Pancreas (tissue), 10 donors: ENCODE results near the gene VRTN. TPM values are rescaled to one million over a fixed set of nuclear protein-coding genes. Genes with fewer than 3 reads are reported as not detected.

Experiments used
- ATAC-seq, 4 donors: fragments of 200-7000 bp; cut with Tn5 transposase; one replicate each; pipeline versions ENCODE4 v1.8.0 to v1.9.1; 2020; ENCODE audit warnings: mild to moderate bottlenecking in 4 of 4, moderate library complexity in 4 of 4
- DNase-seq, 6 donors: peaks; one replicate each; pipeline ENCODE4 v3.0.0-alpha.2; 2020
- FAIRE-seq: peaks from 2 replicates; lab custom pipeline; 2012; peaks lifted over from hg19 to GRCh38; lab: Jason Lieb, UNC
- H3K27ac ChIP-seq, 4 donors: fragments of 200-600 bp; sonication (generic); 1 replicate in 3 of 4; 2 replicates in 1 of 4; pipeline versions ENCODE4 v1.5.0 to v1.8.0; 2020
- H3K27me3 ChIP-seq, 4 donors: fragments of 200-600 bp; one replicate each; pipeline ENCODE4 v1.8.0; 2021
- H3K36me3 ChIP-seq, 3 donors: fragments of 200-600 bp; sonication (generic) in 1 of 3; one replicate each; pipeline versions ENCODE4 v1.5.0 to v1.8.0; 2020 to 2021
- H3K4me1 ChIP-seq, 3 donors: fragments of 200-600 bp; one replicate each; pipeline ENCODE4 v1.8.0; 2021
- H3K4me3 ChIP-seq, 4 donors: fragments of 200-600 bp; sonication (generic) in 2 of 4; one replicate each; pipeline versions ENCODE4 v1.5.0 to v1.8.0; 2020 to 2021
- H3K9me3 ChIP-seq, 4 donors: fragments of 200-600 bp; one replicate each; pipeline ENCODE4 v1.8.0; 2021
- CTCF ChIP-seq, 4 donors: fragments of 200-600 bp; sonication (generic) in 3 of 4; IDR thresholded peaks; one replicate each; pipeline versions ENCODE4 v1.5.0 to v1.8.0; 2021; ENCODE audit warnings: antibody characterized with exemption in 4 of 4
- WGBS, 2 donors: extraction: QIAGEN DNeasy Blood & Tissue Kit; methylation state at CpG; one replicate each; pipeline ENCODE4 v1.1.7; 2013; 5-methylcytosine and 5-hydroxymethylcytosine counted together
- intact Hi-C, 3 donors: fragments of 100-400 bp; cut with DNase I; formaldehyde crosslinking; loops; one replicate each; pipeline versions ENCODE4 v1.11.1 to v1.14.2; 2022
- polyA plus RNA-seq, 2 donors: library from polyadenylated mRNA; stranded (reverse); fragments of 200-250 nt; gene quantifications; one replicate each; pipeline ENCODE4 v1.2.3, GENCODE V29; 2013
- total RNA-seq, 6 donors: library from RNA; stranded (reverse); fragmentation: NEBNext Ultra II Directional in 4 of 6; extraction: Animal tissue kit (Norgen Biotek cat#: 25700) in 4 of 6; gene quantifications; one replicate each; pipeline versions ENCODE4 v1.2.1 to v1.2.4, GENCODE V29; 2021 to 2023
- donor health status: healthy with polysubstance abuse.
- donor health status: DM: no; HTN: no; CAD: no; lungs with moderate emphysema.
- donor health status: DM: no; HTN: no; CAD: no.
- donor health status: control.
- donor health status: control.
- donor health status: Bipolar disorder and iron deficiency.
- donor health status: DM: yes; HTN: yes; CAD: no.
- donor health status: DM: no; HTN: no; CAD: no.
- donor health status: DM: no; HTN: no; CAD: no.
- donor health status: DM: yes; HTN: yes; CAD: no.

VRTN gene
- total and polyA plus RNA-seq, 8 donors = 0.05 to 0.16 (median 0.12) TPM; not detected in 5

- no peaks in the 10 kb centered on the region for H3K36me3 ChIP-seq
- WGBS, 2 donors = 91% methylated on average over 4 of the region's 4 CpGs
- no peaks in the 10 kb centered on the region for H3K9me3 ChIP-seq
- DNase-seq (peak in 1 of 6 donors; percentile 14), ATAC-seq (no peak), FAIRE-seq (no peak)
- TF ChIP-seq CTCF (IDR thresholded peaks at IDR 0.05) = no peak
- intact Hi-C loops = no loop called here
- no peak overlapping the region for H3K27ac ChIP-seq
- no peak overlapping the region for H3K4me3 ChIP-seq
- H3K4me1 ChIP-seq = no peaks in the 10 kb centered on the region
- H3K27me3 ChIP-seq = no peaks in the 10 kb centered on the region
Measured at GRCh38 chr14:74333909-74334308, 14.4 kb upstream of the VRTN start.

GRCh38 chr14:74346341-74346740, 1.9 kb upstream of the VRTN start:
- H3K27ac ChIP-seq = no peak overlapping the region
- no peak for TF ChIP-seq CTCF (IDR thresholded peaks at IDR 0.05)
- no peaks in the 10 kb centered on the region for H3K27me3 ChIP-seq
- no peak for DNase-seq
- no peak for FAIRE-seq
- peaks cover 4 to 22% (median 11%) of the 10 kb centered on the region in 3 donors for H3K4me1 ChIP-seq
- intact Hi-C loops = no loop called here
- no peak overlapping the region for H3K4me3 ChIP-seq
- 83 to 92% methylated on average over 2 of the region's 2 CpGs for WGBS, 2 donors
- no peaks in the 10 kb centered on the region for H3K36me3 ChIP-seq
- no peak for ATAC-seq
- no peaks in the 10 kb centered on the region for H3K9me3 ChIP-seq

GRCh38 chr14:74347097-74347794, 1.0 kb upstream of the VRTN start:
- no peak for FAIRE-seq
- no peak for ATAC-seq
- H3K4me3 ChIP-seq = no peak overlapping the region
- H3K27me3 ChIP-seq = no peaks in the 10 kb centered on the region
- no peak for DNase-seq
- intact Hi-C loops = no loop called here
- H3K36me3 ChIP-seq = no peaks in the 10 kb centered on the region
- TF ChIP-seq CTCF (IDR thresholded peaks at IDR 0.05) = no peak
- WGBS, 2 donors = 87% methylated on average over 7 of the region's 7 CpGs
- H3K4me1 ChIP-seq = peaks cover 4 to 22% (median 11%) of the 10 kb centered on the region in 3 donors
- no peak overlapping the region for H3K27ac ChIP-seq
- H3K9me3 ChIP-seq = no peaks in the 10 kb centered on the region

- no peak overlapping the region for H3K4me3 ChIP-seq
- no peak for FAIRE-seq
- TF ChIP-seq CTCF (IDR thresholded peaks at IDR 0.05) = no peak
- no peak for ATAC-seq
- no peaks in the 10 kb centered on the region for H3K36me3 ChIP-seq
- H3K9me3 ChIP-seq = no peaks in the 10 kb centered on the region
- WGBS, 2 donors = 65 to 73% methylated on average over 1 of the region's 1 CpG
- DNase-seq = no peak
- H3K4me1 ChIP-seq = peaks cover 4 to 22% (median 11%) of the 10 kb centered on the region in 3 donors
- H3K27ac ChIP-seq = no peak overlapping the region
- no peaks in the 10 kb centered on the region for H3K27me3 ChIP-seq
- intact Hi-C loops = no loop called here
Measured at GRCh38 chr14:74347795-74348100, 523 bp upstream of the VRTN start.

- 70 to 76% methylated on average over 12 to 17 of the region's 17 CpGs for WGBS, 2 donors
- intact Hi-C loops = no loop called here
- no peaks in the 10 kb centered on the region for H3K9me3 ChIP-seq
- FAIRE-seq = no peak
- H3K27me3 ChIP-seq = no peaks in the 10 kb centered on the region
- TF ChIP-seq CTCF (IDR thresholded peaks at IDR 0.05) = no peak
- peak in 3 of 4 donors; percentile 26 to 50 (median 49) for ATAC-seq
- no peaks in the 10 kb centered on the region for H3K36me3 ChIP-seq
- H3K27ac ChIP-seq = no peak overlapping the region
- peaks cover 4 to 22% (median 11%) of the 10 kb centered on the region in 3 donors for H3K4me1 ChIP-seq
- peak in 1 of 6 donors; percentile 30 for DNase-seq
- no peak overlapping the region for H3K4me3 ChIP-seq
Measured at GRCh38 chr14:74348735-74349463, 628 bp downstream of the VRTN start.
